Measurements from ENCODE around the gene STK32B.
"Not testable (repeated sequence)": the region's sequence is repeated elsewhere in the genome, so short reads cannot be mapped to it uniquely, and the experiment has no call there.

DNA sequence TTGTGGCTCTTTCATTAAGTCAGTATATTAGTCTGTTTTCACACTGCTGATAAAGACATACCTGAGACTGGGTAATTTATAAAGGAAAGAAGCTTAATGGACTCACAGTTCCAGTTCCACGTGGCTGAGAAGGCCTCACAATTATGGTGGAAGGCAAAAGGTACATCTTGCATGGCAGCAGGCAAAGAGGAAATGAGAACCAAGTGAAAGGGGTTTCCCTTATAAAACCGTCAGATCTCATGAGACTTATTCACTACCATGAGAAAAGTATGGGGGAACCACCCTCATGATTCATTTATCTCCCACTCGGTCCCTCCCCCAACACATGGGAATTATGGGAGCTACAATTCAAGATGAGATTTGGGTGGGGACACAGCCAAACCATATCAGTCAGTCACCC lies 15.7 kb downstream of the STK32B start:
- TF ChIP-seq POLR2AphosphoS5, POLR2A (IDR thresholded peaks at IDR 0.05): not testable (repeated sequence)
- TF ChIP-seq, protein P1, sequence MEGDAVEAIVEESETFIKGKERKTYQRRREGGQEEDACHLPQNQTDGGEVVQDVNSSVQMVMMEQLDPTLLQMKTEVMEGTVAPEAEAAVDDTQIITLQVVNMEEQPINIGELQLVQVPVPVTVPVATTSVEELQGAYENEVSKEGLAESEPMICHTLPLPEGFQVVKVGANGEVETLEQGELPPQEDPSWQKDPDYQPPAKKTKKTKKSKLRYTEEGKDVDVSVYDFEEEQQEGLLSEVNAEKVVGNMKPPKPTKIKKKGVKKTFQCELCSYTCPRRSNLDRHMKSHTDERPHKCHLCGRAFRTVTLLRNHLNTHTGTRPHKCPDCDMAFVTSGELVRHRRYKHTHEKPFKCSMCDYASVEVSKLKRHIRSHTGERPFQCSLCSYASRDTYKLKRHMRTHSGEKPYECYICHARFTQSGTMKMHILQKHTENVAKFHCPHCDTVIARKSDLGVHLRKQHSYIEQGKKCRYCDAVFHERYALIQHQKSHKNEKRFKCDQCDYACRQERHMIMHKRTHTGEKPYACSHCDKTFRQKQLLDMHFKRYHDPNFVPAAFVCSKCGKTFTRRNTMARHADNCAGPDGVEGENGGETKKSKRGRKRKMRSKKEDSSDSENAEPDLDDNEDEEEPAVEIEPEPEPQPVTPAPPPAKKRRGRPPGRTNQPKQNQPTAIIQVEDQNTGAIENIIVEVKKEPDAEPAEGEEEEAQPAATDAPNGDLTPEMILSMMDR (IDR thresholded peaks at IDR 0.05) = not testable (repeated sequence)
